Chondrocyte (in vitro differentiated cells): ENCODE data around the gene FBRSL1. TPM values are rescaled to one million over a fixed set of nuclear protein-coding genes. Genes with fewer than 3 reads are reported as not detected.

Experiments
- DNase-seq: peaks from one replicate; pipeline ENCODE4 v3.0.0; 2021; ENCODE audit warnings: mixed read lengths, low spot score
- H3K27ac Mint-ChIP-seq: one replicate; pipeline ENCODE4 v1.8.0; 2021; ENCODE audit warnings: mild to moderate bottlenecking, moderate library complexity, mixed read lengths; ENCODE audit not compliant: unreplicated experiment
- H3K27me3 Mint-ChIP-seq: 2 replicates; pipeline ENCODE4 v1.8.0; 2021; ENCODE audit warnings: low read depth, mixed read lengths
- H3K36me3 Mint-ChIP-seq: 2 replicates; pipeline ENCODE4 v1.8.0; 2021; ENCODE audit warnings: low read depth, mixed read lengths
- H3K4me1 Mint-ChIP-seq: 2 replicates; pipeline ENCODE4 v1.8.0; 2021; ENCODE audit warnings: low read depth, mild to moderate bottlenecking, mixed read lengths
- H3K4me3 Mint-ChIP-seq: one replicate; pipeline ENCODE4 v1.8.0; 2021; ENCODE audit warnings: mild to moderate bottlenecking, moderate library complexity, mixed read lengths; ENCODE audit not compliant: unreplicated experiment
- H3K9me3 Mint-ChIP-seq: 2 replicates; pipeline ENCODE4 v1.8.0; 2021; ENCODE audit warnings: low read depth, mixed read lengths
- total RNA-seq: library from RNA; stranded (reverse); gene quantifications from 3 replicates; pipeline ENCODE4 v1.2.1, GENCODE V29; 2021
- TF ChIP-seq, protein P1 (sequence below): fragments of 200-600 bp; sonication (generic); IDR thresholded peaks from 2 replicates; pipeline ENCODE4 v1.5.0; 2021; ENCODE audit warnings: antibody characterized with exemption, mild to moderate bottlenecking, moderate library complexity

The FBRSL1 gene
- total RNA-seq, 1 donor from 2014 or later = 41.1 TPM

GRCh38 chr12:132513458-132514135 is 23.6 kb downstream of the FBRSL1 start:
- no peak for DNase-seq
- TF ChIP-seq, protein P1, sequence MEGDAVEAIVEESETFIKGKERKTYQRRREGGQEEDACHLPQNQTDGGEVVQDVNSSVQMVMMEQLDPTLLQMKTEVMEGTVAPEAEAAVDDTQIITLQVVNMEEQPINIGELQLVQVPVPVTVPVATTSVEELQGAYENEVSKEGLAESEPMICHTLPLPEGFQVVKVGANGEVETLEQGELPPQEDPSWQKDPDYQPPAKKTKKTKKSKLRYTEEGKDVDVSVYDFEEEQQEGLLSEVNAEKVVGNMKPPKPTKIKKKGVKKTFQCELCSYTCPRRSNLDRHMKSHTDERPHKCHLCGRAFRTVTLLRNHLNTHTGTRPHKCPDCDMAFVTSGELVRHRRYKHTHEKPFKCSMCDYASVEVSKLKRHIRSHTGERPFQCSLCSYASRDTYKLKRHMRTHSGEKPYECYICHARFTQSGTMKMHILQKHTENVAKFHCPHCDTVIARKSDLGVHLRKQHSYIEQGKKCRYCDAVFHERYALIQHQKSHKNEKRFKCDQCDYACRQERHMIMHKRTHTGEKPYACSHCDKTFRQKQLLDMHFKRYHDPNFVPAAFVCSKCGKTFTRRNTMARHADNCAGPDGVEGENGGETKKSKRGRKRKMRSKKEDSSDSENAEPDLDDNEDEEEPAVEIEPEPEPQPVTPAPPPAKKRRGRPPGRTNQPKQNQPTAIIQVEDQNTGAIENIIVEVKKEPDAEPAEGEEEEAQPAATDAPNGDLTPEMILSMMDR = no peak
- H3K4me1 Mint-ChIP-seq = peaks cover 6% of the 10 kb centered on the region
- no peaks in the 10 kb centered on the region for H3K27me3 Mint-ChIP-seq
- peaks cover 9% of the 10 kb centered on the region for H3K36me3 Mint-ChIP-seq
- H3K4me3 Mint-ChIP-seq = no peak overlapping the region
- H3K9me3 Mint-ChIP-seq = peaks cover 6% of the 10 kb centered on the region
- no peak overlapping the region for H3K27ac Mint-ChIP-seq

DNA sequence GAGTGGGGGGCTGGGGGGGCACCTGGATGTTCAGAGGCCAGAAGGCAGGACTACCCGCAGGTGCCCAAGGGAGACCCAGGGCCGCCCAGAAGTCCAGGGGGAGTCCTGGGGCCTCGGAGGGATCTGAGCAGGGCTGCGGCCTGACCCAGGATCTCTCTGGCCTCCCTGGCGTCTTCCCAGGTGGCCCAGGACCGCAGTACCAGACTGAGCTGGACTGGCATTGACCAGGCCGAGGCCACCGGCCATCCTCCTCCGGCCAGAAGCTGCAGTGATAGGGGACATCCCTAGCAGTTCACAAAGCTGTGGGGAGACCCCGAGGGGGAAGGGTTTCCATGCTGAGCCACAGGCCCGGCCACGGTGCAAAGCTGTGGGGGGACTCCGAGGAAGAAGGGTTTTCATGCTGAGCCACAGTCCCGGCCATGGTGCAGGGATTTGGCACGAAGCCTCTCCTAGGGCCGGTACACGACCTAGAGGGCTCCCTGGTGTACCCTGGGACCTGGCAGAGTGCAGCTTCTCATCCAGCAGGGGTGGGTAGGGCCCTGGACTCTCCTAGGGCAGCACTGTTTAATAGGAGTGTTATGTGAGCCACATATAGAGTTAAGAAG is 24.4 kb downstream of the FBRSL1 start:
- H3K27ac Mint-ChIP-seq = no peak overlapping the region
- DNase-seq = no peak
- TF ChIP-seq, protein P1 = no peak
- peaks cover 13% of the 10 kb centered on the region for H3K36me3 Mint-ChIP-seq
- no peak overlapping the region for H3K4me3 Mint-ChIP-seq
- H3K9me3 Mint-ChIP-seq = peaks cover 10% of the 10 kb centered on the region
- H3K27me3 Mint-ChIP-seq = no peaks in the 10 kb centered on the region
- peaks cover 6% of the 10 kb centered on the region for H3K4me1 Mint-ChIP-seq

GRCh38 chr12:132514838-132515237 is 24.9 kb downstream of the FBRSL1 start:
- peaks cover 10% of the 10 kb centered on the region for H3K9me3 Mint-ChIP-seq
- peaks cover 6% of the 10 kb centered on the region for H3K4me1 Mint-ChIP-seq
- H3K27ac Mint-ChIP-seq = no peak overlapping the region
- no peaks in the 10 kb centered on the region for H3K27me3 Mint-ChIP-seq
- no peak overlapping the region for H3K4me3 Mint-ChIP-seq
- no peak for DNase-seq
- peaks cover 13% of the 10 kb centered on the region for H3K36me3 Mint-ChIP-seq
- TF ChIP-seq, protein P1 = no peak

DNA sequence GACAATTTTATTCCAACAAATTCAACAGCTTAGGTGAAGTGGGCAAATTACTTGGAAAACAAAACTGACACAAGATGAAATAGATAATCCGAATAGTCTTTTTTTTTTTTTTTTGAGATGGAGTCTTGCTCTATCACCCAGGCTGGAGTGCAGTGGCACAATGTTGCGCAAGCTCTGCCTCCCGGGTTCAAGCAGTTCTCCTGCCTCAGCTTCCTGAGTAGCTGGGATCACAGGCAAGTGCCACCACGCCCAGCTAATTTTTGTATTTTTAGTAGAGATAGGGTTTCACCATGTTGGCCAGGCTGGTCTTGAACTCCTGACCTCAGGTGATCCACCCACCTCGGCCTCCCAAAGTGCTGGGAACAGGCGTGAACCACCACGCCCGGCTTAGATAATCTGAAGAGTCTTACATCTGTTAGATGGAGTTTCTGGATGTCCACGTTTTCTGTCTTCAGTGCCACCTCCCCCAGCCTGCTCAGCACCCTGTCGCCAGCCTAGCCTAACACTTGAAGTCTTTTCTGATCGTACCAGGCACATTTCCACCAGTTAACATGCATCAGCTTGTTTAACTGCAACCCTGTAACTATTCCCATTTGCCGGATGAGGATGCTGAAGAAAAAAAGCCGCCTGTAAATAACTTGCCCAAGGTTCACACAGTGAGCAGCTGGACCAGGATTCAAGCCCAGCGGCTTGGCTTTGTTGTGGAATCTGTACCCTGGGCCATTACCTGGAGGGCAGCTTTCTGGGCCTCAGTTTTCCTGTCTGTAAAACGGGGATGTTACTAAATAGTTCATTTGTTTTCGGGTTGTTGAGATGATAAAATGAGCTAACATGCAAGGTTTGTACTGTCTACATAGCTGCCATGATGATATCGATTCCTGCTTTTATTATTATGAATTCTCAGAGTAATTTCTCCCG is 26.4 kb downstream of the FBRSL1 start:
- H3K36me3 Mint-ChIP-seq = peaks cover 13% of the 10 kb centered on the region
- no peaks in the 10 kb centered on the region for H3K27me3 Mint-ChIP-seq
- H3K27ac Mint-ChIP-seq = no peak overlapping the region
- DNase-seq = no peak
- TF ChIP-seq, protein P1 = no peak
- H3K9me3 Mint-ChIP-seq = peaks cover 10% of the 10 kb centered on the region
- H3K4me3 Mint-ChIP-seq = no peak overlapping the region
- H3K4me1 Mint-ChIP-seq = peaks cover 6% of the 10 kb centered on the region
